IPS-11a (cell line): ENCODE results near the gene ABAT.
"Not testable (repeated sequence)": the region's sequence is repeated elsewhere in the genome, so short reads cannot be mapped to it uniquely, and the experiment has no call there.

ENCODE experiments used
- H3K4me3 ChIP-seq: one replicate; pipeline ENCODE4 v1.5.1; 2013; ENCODE audit warnings: low read depth, low read length, control low read depth

Gene ABAT

GRCh38 chr16:8739151-8739550 is 64.7 kb downstream of the ABAT start:
- no peak overlapping the region for H3K4me3 ChIP-seq

GRCh38 chr16:8739989-8740704 is 65.7 kb downstream of the ABAT start:
- H3K4me3 ChIP-seq = no peak overlapping the region

GRCh38 chr16:8740775-8741355 is 66.4 kb downstream of the ABAT start:
- no peak overlapping the region for H3K4me3 ChIP-seq

- H3K4me3 ChIP-seq = no peak overlapping the region
Observed at GRCh38 chr16:8741636-8742035, 67.2 kb downstream of the ABAT start.

GRCh38 chr16:8742068-8742467 is 67.7 kb downstream of the ABAT start:
- no peak overlapping the region for H3K4me3 ChIP-seq

GRCh38 chr16:8748944-8749343 is 74.5 kb downstream of the ABAT start:
- H3K4me3 ChIP-seq = not testable (repeated sequence)

GRCh38 chr16:8751481-8752311 is 77.3 kb downstream of the ABAT start:
- no peak overlapping the region for H3K4me3 ChIP-seq

GRCh38 chr16:8752706-8753105 is 78.3 kb downstream of the ABAT start:
- no peak overlapping the region for H3K4me3 ChIP-seq

- H3K4me3 ChIP-seq = no peak overlapping the region
Observed at GRCh38 chr16:8753416-8754054, 79.1 kb downstream of the ABAT start.

GRCh38 chr16:8756755-8757154 is 82.3 kb downstream of the ABAT start:
- H3K4me3 ChIP-seq = no peak overlapping the region

- no peak overlapping the region for H3K4me3 ChIP-seq
Observed at GRCh38 chr16:8758022-8758421, 83.6 kb downstream of the ABAT start.

GRCh38 chr16:8760021-8760420 is 85.6 kb downstream of the ABAT start:
- no peak overlapping the region for H3K4me3 ChIP-seq

GRCh38 chr16:8761078-8761477 is 86.7 kb downstream of the ABAT start:
- H3K4me3 ChIP-seq = no peak overlapping the region

GRCh38 chr16:8762254-8762653 is 87.8 kb downstream of the ABAT start:
- no peak overlapping the region for H3K4me3 ChIP-seq

GRCh38 chr16:8763083-8763482 is 88.7 kb downstream of the ABAT start:
- H3K4me3 ChIP-seq = no peak overlapping the region

GRCh38 chr16:8763899-8764298 is 89.5 kb downstream of the ABAT start:
- no peak overlapping the region for H3K4me3 ChIP-seq

GRCh38 chr16:8764525-8765250 is 90.3 kb downstream of the ABAT start:
- no peak overlapping the region for H3K4me3 ChIP-seq

GRCh38 chr16:8767176-8767575 is 92.8 kb downstream of the ABAT start:
- H3K4me3 ChIP-seq = no peak overlapping the region

- H3K4me3 ChIP-seq = no peak overlapping the region
Observed at GRCh38 chr16:8768283-8768682, 93.9 kb downstream of the ABAT start.

- H3K4me3 ChIP-seq = no peak overlapping the region
Observed at GRCh38 chr16:8768692-8769091, 94.3 kb downstream of the ABAT start.

- no peak overlapping the region for H3K4me3 ChIP-seq
Observed at GRCh38 chr16:8773537-8773936, 99.1 kb downstream of the ABAT start.
